ENCODE data around the gene TMEM184C.

The TMEM184C gene

DNA sequence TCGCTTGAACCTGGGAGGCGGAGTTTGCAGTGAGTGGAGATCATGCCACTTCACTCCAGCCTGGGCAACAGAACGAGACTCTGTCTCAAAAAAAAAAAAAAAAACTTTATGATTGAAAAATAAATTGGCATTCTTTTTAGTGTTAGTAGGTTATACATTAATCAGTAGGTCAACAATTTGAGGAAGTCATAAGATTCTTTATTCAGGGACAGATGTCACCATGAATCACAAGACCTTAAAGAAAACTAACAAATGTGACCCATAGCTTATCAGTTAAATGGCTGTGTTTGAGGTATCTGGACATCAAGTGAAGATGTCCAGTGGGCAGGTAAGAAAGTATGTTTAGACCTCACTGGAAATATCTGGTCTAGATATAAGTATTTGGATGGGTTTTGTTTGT, 76.0 kb downstream of the TMEM184C start:
- Histone ChIP-seq H4K20me1 (ENCODE audit: control insufficient read depth, insufficient read depth, low read depth, low read length) (no peaks in the 10 kb centered on the region), H3F3A (ENCODE audit: control insufficient read depth, insufficient read depth) (no peaks in the 10 kb centered on the region), H3K36me3 (ENCODE audit: control insufficient read depth, low read length) (no peaks in the 10 kb centered on the region), H3K4me2 (ENCODE audit: low read length) (no peak overlapping the region), H3K4me3 (ENCODE audit: low read length) (no peak overlapping the region), H3K9me3 (ENCODE audit: control insufficient read depth, insufficient read depth, low read length) (no peaks in the 10 kb centered on the region), H3K79me2 (ENCODE audit: control insufficient read depth, low read length) (no peaks in the 10 kb centered on the region), H3K27me3 (ENCODE audit: control insufficient read depth, low read length) (peaks cover 7% of the 10 kb centered on the region), H3K27ac (ENCODE audit: low read depth, low read length) (no peak overlapping the region), H3K9me2 (replicated peaks; ENCODE audit: control insufficient read depth, low read length) (no peaks in the 10 kb centered on the region), H3K4me1 (ENCODE audit: control insufficient read depth, low read length) (no peaks in the 10 kb centered on the region)
- TF ChIP-seq EZH2phosphoT487 (IDR thresholded peaks at IDR 0.05; ENCODE audit: borderline replicate concordance, low read length), result no peak
- TF ChIP-seq, protein P1, sequence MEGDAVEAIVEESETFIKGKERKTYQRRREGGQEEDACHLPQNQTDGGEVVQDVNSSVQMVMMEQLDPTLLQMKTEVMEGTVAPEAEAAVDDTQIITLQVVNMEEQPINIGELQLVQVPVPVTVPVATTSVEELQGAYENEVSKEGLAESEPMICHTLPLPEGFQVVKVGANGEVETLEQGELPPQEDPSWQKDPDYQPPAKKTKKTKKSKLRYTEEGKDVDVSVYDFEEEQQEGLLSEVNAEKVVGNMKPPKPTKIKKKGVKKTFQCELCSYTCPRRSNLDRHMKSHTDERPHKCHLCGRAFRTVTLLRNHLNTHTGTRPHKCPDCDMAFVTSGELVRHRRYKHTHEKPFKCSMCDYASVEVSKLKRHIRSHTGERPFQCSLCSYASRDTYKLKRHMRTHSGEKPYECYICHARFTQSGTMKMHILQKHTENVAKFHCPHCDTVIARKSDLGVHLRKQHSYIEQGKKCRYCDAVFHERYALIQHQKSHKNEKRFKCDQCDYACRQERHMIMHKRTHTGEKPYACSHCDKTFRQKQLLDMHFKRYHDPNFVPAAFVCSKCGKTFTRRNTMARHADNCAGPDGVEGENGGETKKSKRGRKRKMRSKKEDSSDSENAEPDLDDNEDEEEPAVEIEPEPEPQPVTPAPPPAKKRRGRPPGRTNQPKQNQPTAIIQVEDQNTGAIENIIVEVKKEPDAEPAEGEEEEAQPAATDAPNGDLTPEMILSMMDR (IDR thresholded peaks at IDR 0.05; ENCODE audit: low read depth, low read length, poor library complexity, severe bottlenecking), result no peak

DNA sequence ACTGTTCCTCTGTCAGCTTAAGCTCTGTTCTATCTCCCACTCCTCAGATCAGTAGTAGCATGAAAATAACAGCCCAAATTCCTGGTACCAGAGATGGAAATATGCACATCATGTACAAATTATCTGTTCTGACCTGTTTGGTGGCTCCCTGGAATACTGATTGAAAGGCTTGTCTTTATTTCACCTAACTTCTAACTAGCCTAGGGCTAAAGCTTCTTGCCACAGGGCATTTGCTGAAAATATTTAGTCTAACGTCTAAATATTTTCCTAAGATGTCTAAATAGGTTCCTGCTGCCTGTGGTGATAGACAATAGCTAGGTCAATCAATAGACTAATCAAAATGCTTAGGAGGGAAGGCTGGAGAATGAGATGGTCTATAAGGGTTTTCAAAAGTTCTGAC, 79.7 kb downstream of the TMEM184C start:
- no peaks in the 10 kb centered on the region for H3K79me2 ChIP-seq (ENCODE audit: control insufficient read depth, low read length)
- H3F3A ChIP-seq (ENCODE audit: control insufficient read depth, insufficient read depth), result no peaks in the 10 kb centered on the region
- no peak overlapping the region for H3K4me2 ChIP-seq (ENCODE audit: low read length)
- no peaks in the 10 kb centered on the region for H3K9me3 ChIP-seq (ENCODE audit: control insufficient read depth, insufficient read depth, low read length)
- peaks cover 7% of the 10 kb centered on the region for H3K27me3 ChIP-seq (ENCODE audit: control insufficient read depth, low read length)
- no peaks in the 10 kb centered on the region for H3K36me3 ChIP-seq (ENCODE audit: control insufficient read depth, low read length)
- TF ChIP-seq, protein P1 (IDR thresholded peaks at IDR 0.05; ENCODE audit: low read depth, low read length, poor library complexity, severe bottlenecking), result no peak
- no peak for TF ChIP-seq EZH2phosphoT487 (IDR thresholded peaks at IDR 0.05; ENCODE audit: borderline replicate concordance, low read length)
- no peaks in the 10 kb centered on the region for H4K20me1 ChIP-seq (ENCODE audit: control insufficient read depth, insufficient read depth, low read depth, low read length)
- no peaks in the 10 kb centered on the region for H3K9me2 ChIP-seq (replicated peaks; ENCODE audit: control insufficient read depth, low read length)
- H3K4me1 ChIP-seq (ENCODE audit: control insufficient read depth, low read length), result no peaks in the 10 kb centered on the region
- H3K27ac ChIP-seq (ENCODE audit: low read depth, low read length), result no peak overlapping the region
- H3K4me3 ChIP-seq (ENCODE audit: low read length), result no peak overlapping the region

DNA sequence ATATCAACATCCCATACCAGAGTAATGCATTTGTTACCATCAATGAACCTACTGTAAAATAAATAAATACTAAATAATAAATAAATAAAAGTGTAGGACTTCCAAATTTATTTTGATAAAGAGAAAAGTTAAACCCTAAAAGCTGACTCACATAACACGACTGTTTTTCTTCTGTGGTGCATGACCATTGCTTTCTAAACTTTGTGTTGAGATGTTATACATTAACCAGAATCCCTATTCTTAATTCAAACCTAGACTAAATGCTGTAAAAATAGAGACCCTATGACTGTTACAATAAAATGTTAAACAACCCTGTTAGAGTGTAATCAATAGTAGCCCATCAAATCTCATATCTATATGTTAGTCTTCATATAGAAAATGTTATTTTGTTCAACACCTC, 87.6 kb downstream of the TMEM184C start:
- Histone ChIP-seq H3F3A (ENCODE audit: control insufficient read depth, insufficient read depth) (no peaks in the 10 kb centered on the region), H3K27me3 (ENCODE audit: control insufficient read depth, low read length) (no peaks in the 10 kb centered on the region), H3K36me3 (ENCODE audit: control insufficient read depth, low read length) (no peaks in the 10 kb centered on the region), H3K79me2 (ENCODE audit: control insufficient read depth, low read length) (no peaks in the 10 kb centered on the region), H3K4me2 (ENCODE audit: low read length) (no peak overlapping the region), H3K4me3 (ENCODE audit: low read length) (no peak overlapping the region), H3K27ac (ENCODE audit: low read depth, low read length) (no peak overlapping the region), H3K9me3 (ENCODE audit: control insufficient read depth, insufficient read depth, low read length) (no peaks in the 10 kb centered on the region), H3K9me2 (replicated peaks; ENCODE audit: control insufficient read depth, low read length) (no peaks in the 10 kb centered on the region), H4K20me1 (ENCODE audit: control insufficient read depth, insufficient read depth, low read depth, low read length) (no peaks in the 10 kb centered on the region), H3K4me1 (ENCODE audit: control insufficient read depth, low read length) (no peaks in the 10 kb centered on the region)
- no peak for TF ChIP-seq EZH2phosphoT487 (IDR thresholded peaks at IDR 0.05; ENCODE audit: borderline replicate concordance, low read length)
- TF ChIP-seq, protein P1 (IDR thresholded peaks at IDR 0.05; ENCODE audit: low read depth, low read length, poor library complexity, severe bottlenecking), result no peak

Data from DOHH2 (cell line).